Measurements from ENCODE around the gene PTPRO. TPM values are rescaled to one million over a fixed set of nuclear protein-coding genes. Genes with fewer than 3 reads are reported as not detected.

Gene PTPRO
- total RNA-seq, 1 experiment from 2014 or later, result 0.52 TPM

- H3K23me2 ChIP-seq (ENCODE audit: insufficient read length, low read depth, low read length, poor library complexity, severe bottlenecking), result no peaks in the 10 kb centered on the region
- no peak overlapping the region for H3K4ac ChIP-seq (ENCODE audit: low read depth, low read length)
- no peaks in the 10 kb centered on the region for H3K79me2 ChIP-seq (ENCODE audit: insufficient read depth, low read length)
- no peaks in the 10 kb centered on the region; the same call in 1 of the 2 replicates for H3K4me1 ChIP-seq (ENCODE audit: insufficient read depth, low read length)
- Mint-ChIP-seq H3K27ac (no peak overlapping the region), H3K27me3 (ENCODE audit: low read depth) (no peaks in the 10 kb centered on the region), H3K4me3 (no peak overlapping the region), H3K4me1 (peaks cover 8 to 9% of the 10 kb centered on the region in 2 experiments), H3K36me3 (ENCODE audit: insufficient read depth in 1 of 3, low read depth in 3 of 3) (no peaks in the 10 kb centered on the region), H3K9me3 (no peaks in the 10 kb centered on the region)
- H3K18ac ChIP-seq (ENCODE audit: insufficient read length, low read depth, low read length), result no peak overlapping the region
- H2AK5ac ChIP-seq (ENCODE audit: insufficient read length, low read length), result no peak overlapping the region
- H3K9ac ChIP-seq (ENCODE audit: extremely low read depth, insufficient read length, low read length), result no peak overlapping the region
- no peak overlapping the region for H3K4me2 ChIP-seq (ENCODE audit: insufficient read depth, insufficient read length, low read length)
- no peak overlapping the region for H3T11ph ChIP-seq (ENCODE audit: low read length)
- no peak overlapping the region for H3K23ac ChIP-seq (ENCODE audit: insufficient read length, low read depth, low read length)
- no peaks in the 10 kb centered on the region for H4K20me1 ChIP-seq (ENCODE audit: control insufficient read depth, insufficient read depth, insufficient read length)
- no peak overlapping the region for H2BK20ac ChIP-seq (ENCODE audit: low read depth, low read length, poor library complexity, severe bottlenecking)
- no peaks in the 10 kb centered on the region for H3K27me3 ChIP-seq (ENCODE audit: insufficient read depth, low read length)
- H3K9me3 ChIP-seq (ENCODE audit: control insufficient read depth, low read depth, low read length), result no peaks in the 10 kb centered on the region
- no peak overlapping the region for H2BK12ac ChIP-seq (ENCODE audit: insufficient read length, low read depth, low read length)
- no peak overlapping the region for H4K91ac ChIP-seq (ENCODE audit: insufficient read length, low read depth, low read length)
- no peak overlapping the region for H2AFZ ChIP-seq (ENCODE audit: low read length)
- no peak overlapping the region for H3K14ac ChIP-seq (ENCODE audit: insufficient read depth, low read length)
- no peak overlapping the region for H2BK15ac ChIP-seq (ENCODE audit: low read depth, low read length)
- no peak overlapping the region for H4K5ac ChIP-seq (ENCODE audit: insufficient read length, low read depth, low read length)
- H2BK5ac ChIP-seq (ENCODE audit: insufficient read length, low read length), result no peak overlapping the region
- no peak for TF ChIP-seq CTCF (conservative IDR thresholded peaks at IDR 0.05)
- no peak overlapping the region for H4K8ac ChIP-seq (replicated peaks; ENCODE audit: insufficient read length, low read depth, low read length)
- no peaks in the 10 kb centered on the region for H3K79me1 ChIP-seq (ENCODE audit: insufficient read depth, low read depth, low read length, poor library complexity, severe bottlenecking)
- H2BK120ac ChIP-seq (ENCODE audit: low read depth, low read length, poor library complexity, severe bottlenecking), result no peak overlapping the region
- DNase-seq, result no peak
- WGBS (ENCODE audit: extremely low coverage, insufficient read length, low lambda C conversion rate), result no CpG with 5 or more reads among the region's 5 CpGs
- H3K27ac ChIP-seq (ENCODE audit: insufficient read length, low read depth, low read length), result no peak overlapping the region
- H3K56ac ChIP-seq (ENCODE audit: insufficient read length, low read depth, low read length), result no peak overlapping the region
Measured at GRCh38 chr12:15629108-15629507, 306.8 kb downstream of the PTPRO start.

All from H9 (cell line).